B cell (primary cell): Measurements from ENCODE around the gene ADAMTS12.

Experiments
- CTCF ChIP-seq: fragments of 200-600 bp; IDR thresholded peaks from one replicate; pipeline ENCODE4 v1.8.0; 2022; ENCODE audit warnings: antibody characterized with exemption, mild to moderate bottlenecking
- EZH2 ChIP-seq: IDR thresholded peaks from 2 replicates; pipeline ENCODE4 v1.6.1; 2012; ENCODE audit warnings: borderline replicate concordance, low read depth, mild to moderate bottlenecking, moderate library complexity, low read length; ENCODE audit not compliant: insufficient read depth, poor library complexity, severe bottlenecking

GRCh38 chr5:33523208-33523771 is 368.5 kb downstream of the ADAMTS12 start:
- no peak for TF ChIP-seq CTCF
- TF ChIP-seq EZH2, result no peak
